Fibroblast of villous mesenchyme (primary cell): ENCODE measurements around the gene CHRNB1. TPM values are rescaled to one million over a fixed set of nuclear protein-coding genes. Genes with fewer than 3 reads are reported as not detected.

Experiments
- DNase-seq: peaks from one replicate; pipeline ENCODE4 v3.0.0-alpha.2; 2010; ENCODE audit warnings: low read depth
- H3K4me3 ChIP-seq: 2 replicates; pipeline ENCODE4 v1.5.1; 2011; ENCODE audit warnings: low read depth, mild to moderate bottlenecking, low read length
- CTCF ChIP-seq: IDR thresholded peaks from 2 replicates; pipeline ENCODE4 v1.5.1; 2012; ENCODE audit warnings: low read depth, mild to moderate bottlenecking, low read length; ENCODE audit not compliant: insufficient read depth
- total RNA-seq: library from RNA; depleted of rRNA; stranded (reverse); fragments of >200 nt; gene quantifications from 2 replicates; pipeline ENCODE4 v1.2.3, GENCODE V29; 2012

Gene CHRNB1
- total RNA-seq, 1 donor, result 6.9 TPM

GRCh38 chr17:7429722-7430121 is 15.1 kb upstream of the CHRNB1 start:
- H3K4me3 ChIP-seq, result no peak overlapping the region
- TF ChIP-seq CTCF, result no peak
- no peak for DNase-seq

- no peak for DNase-seq
- TF ChIP-seq CTCF, result no peak
- no peak overlapping the region for H3K4me3 ChIP-seq
Observed at GRCh38 chr17:7431231-7431630, 13.6 kb upstream of the CHRNB1 start.

- no peak for DNase-seq
- no peak for TF ChIP-seq CTCF
Observed at GRCh38 chr17:7432296-7432695, 12.6 kb upstream of the CHRNB1 start.

GRCh38 chr17:7435676-7436555 is 8.9 kb upstream of the CHRNB1 start:
- peak; percentile 14 for TF ChIP-seq CTCF
- peak overlapping the region; percentile 69 for H3K4me3 ChIP-seq
- DNase-seq, result peak; percentile 24

More at GRCh38 chr17:7432296-7432695, 12.6 kb upstream of the CHRNB1 start:
- no peak overlapping the region for H3K4me3 ChIP-seq

- TF ChIP-seq CTCF, result peak; percentile 68
- DNase-seq, result peak; percentile 73
- peak overlapping the region; percentile 48 for H3K4me3 ChIP-seq
Observed at GRCh38 chr17:7436556-7437368, 8.1 kb upstream of the CHRNB1 start.

- no peak for DNase-seq
- no peak for TF ChIP-seq CTCF
- peak overlapping the region; percentile 30 for H3K4me3 ChIP-seq
Observed at GRCh38 chr17:7437369-7437863, 7.4 kb upstream of the CHRNB1 start.
